ENCODE data around the gene GSKIP.

DNA sequence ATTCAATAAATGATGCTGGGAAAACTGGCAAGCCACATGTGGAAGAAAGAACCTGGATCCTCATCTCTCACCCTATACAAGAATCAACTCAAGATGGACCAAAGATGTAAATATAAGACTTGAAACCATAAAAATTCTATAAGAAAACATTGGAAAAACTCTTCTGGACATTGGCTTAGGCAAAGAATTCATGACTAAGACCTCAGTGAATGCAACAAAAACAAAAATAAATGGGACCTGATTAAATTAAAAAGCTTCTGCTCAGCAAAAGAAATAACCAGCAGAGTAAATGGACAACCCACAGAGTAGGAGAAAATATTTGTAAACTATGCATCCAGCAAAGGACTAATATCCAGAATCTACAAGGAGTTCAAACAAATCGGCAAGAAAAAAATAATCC, 24.8 kb upstream of the GSKIP start:
- TF ChIP-seq POLR2AphosphoS5 (IDR thresholded peaks at IDR 0.05; ENCODE audit: low read depth) (no peak), JUNB (IDR thresholded peaks at IDR 0.05; ENCODE audit: unreplicated experiment) (no peak), EZH2 (IDR thresholded peaks at IDR 0.05; ENCODE audit: low read depth, unreplicated experiment) (no peak), EZH2phosphoT487 (IDR thresholded peaks at IDR 0.05; ENCODE audit: unreplicated experiment) (no peak), CREB1 (CRISPR knock-in tag; IDR thresholded peaks at IDR 0.05; ENCODE audit: low read depth) (no peak), STAT1 (IDR thresholded peaks at IDR 0.05; ENCODE audit: unreplicated experiment) (no peak), ZNF114 (CRISPR knock-in tag; IDR thresholded peaks at IDR 0.05) (no peak), NANOG (IDR thresholded peaks at IDR 0.05; ENCODE audit: borderline replicate concordance) (no peak), ZNF331 (CRISPR knock-in tag; IDR thresholded peaks at IDR 0.05; ENCODE audit: low read depth) (no peak)
- TF ChIP-seq, protein P1, sequence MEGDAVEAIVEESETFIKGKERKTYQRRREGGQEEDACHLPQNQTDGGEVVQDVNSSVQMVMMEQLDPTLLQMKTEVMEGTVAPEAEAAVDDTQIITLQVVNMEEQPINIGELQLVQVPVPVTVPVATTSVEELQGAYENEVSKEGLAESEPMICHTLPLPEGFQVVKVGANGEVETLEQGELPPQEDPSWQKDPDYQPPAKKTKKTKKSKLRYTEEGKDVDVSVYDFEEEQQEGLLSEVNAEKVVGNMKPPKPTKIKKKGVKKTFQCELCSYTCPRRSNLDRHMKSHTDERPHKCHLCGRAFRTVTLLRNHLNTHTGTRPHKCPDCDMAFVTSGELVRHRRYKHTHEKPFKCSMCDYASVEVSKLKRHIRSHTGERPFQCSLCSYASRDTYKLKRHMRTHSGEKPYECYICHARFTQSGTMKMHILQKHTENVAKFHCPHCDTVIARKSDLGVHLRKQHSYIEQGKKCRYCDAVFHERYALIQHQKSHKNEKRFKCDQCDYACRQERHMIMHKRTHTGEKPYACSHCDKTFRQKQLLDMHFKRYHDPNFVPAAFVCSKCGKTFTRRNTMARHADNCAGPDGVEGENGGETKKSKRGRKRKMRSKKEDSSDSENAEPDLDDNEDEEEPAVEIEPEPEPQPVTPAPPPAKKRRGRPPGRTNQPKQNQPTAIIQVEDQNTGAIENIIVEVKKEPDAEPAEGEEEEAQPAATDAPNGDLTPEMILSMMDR (conservative IDR thresholded peaks at IDR 0.05; ENCODE audit: low read depth in 2 of 2), result no peak
- TF ChIP-seq, protein P2, sequence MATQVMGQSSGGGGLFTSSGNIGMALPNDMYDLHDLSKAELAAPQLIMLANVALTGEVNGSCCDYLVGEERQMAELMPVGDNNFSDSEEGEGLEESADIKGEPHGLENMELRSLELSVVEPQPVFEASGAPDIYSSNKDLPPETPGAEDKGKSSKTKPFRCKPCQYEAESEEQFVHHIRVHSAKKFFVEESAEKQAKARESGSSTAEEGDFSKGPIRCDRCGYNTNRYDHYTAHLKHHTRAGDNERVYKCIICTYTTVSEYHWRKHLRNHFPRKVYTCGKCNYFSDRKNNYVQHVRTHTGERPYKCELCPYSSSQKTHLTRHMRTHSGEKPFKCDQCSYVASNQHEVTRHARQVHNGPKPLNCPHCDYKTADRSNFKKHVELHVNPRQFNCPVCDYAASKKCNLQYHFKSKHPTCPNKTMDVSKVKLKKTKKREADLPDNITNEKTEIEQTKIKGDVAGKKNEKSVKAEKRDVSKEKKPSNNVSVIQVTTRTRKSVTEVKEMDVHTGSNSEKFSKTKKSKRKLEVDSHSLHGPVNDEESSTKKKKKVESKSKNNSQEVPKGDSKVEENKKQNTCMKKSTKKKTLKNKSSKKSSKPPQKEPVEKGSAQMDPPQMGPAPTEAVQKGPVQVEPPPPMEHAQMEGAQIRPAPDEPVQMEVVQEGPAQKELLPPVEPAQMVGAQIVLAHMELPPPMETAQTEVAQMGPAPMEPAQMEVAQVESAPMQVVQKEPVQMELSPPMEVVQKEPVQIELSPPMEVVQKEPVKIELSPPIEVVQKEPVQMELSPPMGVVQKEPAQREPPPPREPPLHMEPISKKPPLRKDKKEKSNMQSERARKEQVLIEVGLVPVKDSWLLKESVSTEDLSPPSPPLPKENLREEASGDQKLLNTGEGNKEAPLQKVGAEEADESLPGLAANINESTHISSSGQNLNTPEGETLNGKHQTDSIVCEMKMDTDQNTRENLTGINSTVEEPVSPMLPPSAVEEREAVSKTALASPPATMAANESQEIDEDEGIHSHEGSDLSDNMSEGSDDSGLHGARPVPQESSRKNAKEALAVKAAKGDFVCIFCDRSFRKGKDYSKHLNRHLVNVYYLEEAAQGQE (IDR thresholded peaks at IDR 0.05; ENCODE audit: unreplicated experiment), result no peak
- TF ChIP-seq, protein P3, sequence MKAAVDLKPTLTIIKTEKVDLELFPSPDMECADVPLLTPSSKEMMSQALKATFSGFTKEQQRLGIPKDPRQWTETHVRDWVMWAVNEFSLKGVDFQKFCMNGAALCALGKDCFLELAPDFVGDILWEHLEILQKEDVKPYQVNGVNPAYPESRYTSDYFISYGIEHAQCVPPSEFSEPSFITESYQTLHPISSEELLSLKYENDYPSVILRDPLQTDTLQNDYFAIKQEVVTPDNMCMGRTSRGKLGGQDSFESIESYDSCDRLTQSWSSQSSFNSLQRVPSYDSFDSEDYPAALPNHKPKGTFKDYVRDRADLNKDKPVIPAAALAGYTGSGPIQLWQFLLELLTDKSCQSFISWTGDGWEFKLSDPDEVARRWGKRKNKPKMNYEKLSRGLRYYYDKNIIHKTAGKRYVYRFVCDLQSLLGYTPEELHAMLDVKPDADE (IDR thresholded peaks at IDR 0.05), result no peak
